Inflammatory macrophage treated with lipopolysaccharide for 1 hour (primary cell): Measurements from ENCODE around the gene C20orf96.
"Not testable (repeated sequence)": the region's sequence is repeated elsewhere in the genome, so short reads cannot be mapped to it uniquely, and the experiment has no call there.

Experiments used
- DNase-seq, 2 donors: peaks; one replicate each; pipeline ENCODE4 v3.0.0-alpha.2; 2020 to 2022

C20orf96 gene

GRCh38 chr20:278181-278580 is 12.4 kb downstream of the C20orf96 start:
- DNase-seq: no peak

DNA sequence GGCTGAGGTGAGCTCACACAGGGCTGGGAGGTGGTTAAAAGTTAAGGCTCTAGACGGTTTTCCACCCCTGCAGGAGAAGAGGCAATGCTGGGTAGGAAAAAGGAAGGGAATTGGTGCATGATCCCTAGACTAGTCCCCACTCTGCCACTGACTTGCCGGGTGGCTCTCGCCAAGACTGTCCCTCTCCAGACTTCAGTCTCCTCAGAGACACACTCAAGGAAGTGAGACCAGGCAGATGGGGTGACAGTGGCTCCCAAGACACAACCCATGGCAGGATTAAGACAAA is 13.1 kb downstream of the C20orf96 start:
- DNase-seq: no peak

DNA sequence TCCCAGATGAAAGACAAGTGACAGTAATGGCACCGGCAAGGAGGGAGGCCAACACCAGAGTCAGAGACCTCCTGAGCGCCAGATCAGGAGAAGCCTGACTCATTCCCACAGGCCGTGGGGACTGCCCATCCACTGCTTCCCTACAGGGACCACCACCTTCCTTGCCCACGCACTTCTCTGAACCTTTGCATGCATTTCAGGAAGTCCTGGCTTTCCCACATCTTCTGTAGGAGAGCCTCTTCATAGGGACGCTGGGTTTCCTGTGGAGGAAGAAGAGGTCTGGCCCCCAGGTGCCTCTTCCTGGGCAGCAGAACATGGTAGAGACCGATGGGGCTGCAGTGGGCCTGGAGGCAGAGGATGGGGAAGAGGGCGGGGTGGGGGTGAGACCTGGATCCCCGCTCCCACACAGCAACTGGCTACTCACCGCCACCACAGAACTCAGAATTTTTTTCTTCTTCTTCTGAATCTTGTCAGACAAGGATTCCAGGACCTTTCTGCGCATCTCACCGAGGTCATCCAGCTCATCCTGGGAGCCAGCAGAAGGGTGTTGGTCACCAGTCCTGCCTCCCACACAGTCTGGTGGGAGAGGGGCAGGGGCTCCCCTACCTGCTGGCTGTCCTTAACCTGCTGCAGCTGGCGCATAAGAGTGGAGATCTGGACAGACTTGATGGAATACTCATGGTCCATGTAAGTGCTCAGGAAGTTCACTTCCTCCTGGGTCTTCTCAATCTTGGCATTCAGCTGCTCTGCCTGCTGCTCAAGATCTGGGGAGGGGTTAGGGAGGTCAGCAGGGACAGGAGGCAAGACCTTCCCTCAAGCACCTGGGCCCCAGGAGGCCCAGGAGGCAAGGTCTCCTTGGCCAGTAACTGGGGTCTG is 13.7 kb downstream of the C20orf96 start:
- DNase-seq: no peak

DNA sequence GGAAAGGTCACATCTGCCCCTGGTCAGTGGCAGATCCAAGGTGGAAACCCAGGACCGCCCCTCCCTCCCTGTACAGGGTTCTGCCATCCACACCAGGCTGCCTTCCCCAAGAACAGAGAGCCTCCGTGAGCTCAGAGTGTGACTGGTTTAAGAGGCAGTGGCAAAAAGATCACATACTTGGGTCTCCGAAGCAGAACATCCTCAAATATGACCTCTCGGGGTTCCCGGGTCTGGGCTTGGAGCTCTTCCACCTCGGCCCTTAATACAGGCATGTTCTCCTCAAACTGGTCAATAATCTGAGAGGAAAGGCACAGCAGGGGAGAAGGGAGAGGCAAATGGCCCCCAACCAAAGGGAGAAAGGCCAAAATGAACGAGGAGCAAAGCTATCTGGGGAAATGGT is 14.8 kb downstream of the C20orf96 start:
- no peak for DNase-seq

GRCh38 chr20:273884-274283 is 16.7 kb downstream of the C20orf96 start:
- no peak for DNase-seq

GRCh38 chr20:272718-273117 is 17.8 kb downstream of the C20orf96 start:
- no peak for DNase-seq

DNA sequence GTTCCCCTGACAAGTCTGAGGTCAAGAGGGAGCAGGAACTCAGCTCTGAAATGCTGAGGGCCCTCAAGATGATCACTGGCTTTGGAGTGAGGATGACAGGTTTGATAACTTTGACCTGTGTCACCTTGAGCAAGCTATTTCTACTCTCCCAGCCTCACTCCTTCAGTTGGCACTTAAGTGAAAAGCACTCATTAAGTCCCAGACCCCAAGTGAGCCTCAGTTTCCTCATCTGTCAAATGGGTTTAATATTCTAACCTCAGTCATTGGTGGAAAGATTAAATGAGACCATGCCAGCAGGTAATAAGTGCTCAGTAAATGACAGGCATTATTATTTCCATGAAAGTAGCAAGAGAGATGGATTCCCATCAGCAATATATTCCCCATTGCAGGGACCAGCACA is 19.0 kb downstream of the C20orf96 start:
- DNase-seq: no peak

DNA sequence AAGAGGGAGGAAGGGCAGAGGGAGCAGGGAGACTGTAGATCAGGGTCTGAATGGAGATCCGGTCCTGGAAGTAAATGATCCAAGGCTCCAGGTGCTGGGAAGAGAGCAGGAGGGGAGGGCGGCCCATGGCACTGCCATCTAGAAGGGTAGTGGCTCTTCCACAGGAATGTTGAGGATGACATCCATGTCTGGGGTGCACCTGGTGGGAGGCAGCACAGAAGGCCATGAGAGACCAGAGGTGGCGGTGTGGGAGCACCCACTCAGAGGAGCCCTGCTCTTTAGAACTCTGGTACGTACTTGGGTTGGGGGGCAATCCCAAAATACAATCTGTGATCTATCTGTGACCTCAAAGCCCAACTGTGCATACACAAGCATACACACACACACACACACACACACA is 19.5 kb downstream of the C20orf96 start:
- DNase-seq: no peak

- DNase-seq: no peak
Observed at GRCh38 chr20:270517-270916, 20.0 kb downstream of the C20orf96 start.

DNA sequence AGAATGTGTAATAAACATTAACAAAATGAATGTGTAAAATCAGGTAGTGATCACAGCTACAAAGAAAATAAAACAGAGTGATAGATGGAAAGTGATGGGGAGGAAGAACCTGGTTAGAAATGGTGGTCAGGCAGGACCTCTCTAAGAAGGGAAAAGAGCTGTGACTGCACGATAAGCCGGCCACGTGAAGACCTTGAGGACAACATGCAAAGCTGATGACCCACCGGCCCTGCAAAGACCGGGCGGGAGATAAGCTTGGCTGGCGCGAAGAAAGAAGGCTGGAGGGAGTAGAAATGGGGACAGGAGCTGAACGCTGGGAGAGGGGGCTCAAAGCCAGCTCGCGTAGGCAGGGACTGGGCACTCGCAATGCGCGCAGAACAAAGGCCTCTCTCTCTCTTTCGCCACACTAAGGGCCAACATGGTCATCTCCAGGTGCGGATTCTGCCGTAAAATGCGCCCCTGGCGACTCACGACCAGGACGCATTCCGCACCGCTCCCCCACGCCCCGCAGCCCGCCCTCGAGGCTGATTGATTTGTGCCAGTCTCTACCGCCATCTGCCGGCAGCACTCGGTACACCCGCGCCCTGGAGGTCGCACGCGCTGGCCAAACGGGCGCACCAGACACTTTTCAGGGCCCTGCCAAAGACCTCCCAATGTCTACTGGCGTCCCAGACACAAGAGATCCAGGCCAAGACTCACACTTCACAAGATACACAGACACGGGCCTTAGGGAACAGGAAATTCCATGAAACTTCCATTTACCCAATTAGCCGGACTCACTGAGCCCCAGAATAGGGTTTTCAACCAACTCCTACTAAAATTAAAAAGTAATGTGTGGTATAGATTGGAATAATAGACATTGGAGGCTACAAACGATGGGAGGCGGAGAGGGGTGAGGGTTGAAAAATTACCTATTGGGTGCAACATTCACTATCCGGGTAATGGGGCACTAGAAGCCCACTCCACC is 23.7 kb downstream of the C20orf96 start:
- DNase-seq: peak; percentile 35 to 89

- DNase-seq: no peak
Observed at GRCh38 chr20:263701-264100, 26.8 kb downstream of the C20orf96 start.

DNA sequence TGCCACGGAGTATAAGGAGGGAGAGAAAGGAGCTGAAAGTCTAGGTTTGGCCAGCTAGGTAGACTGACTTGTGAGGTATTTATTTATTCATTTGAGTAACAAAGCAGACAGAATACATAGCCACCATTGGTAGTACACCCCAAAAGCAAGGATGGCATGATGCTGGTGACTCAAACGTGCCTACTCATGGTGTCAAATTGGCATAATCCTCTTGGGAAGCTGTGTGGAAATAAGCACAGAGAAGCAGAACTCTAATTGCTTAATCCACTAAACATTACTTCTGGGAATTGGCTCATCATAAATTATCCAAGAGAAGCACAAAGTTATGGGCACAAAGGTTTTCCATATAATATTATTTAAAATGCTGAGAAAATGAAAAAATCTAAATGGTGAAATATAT is 30.6 kb downstream of the C20orf96 start:
- peak; percentile 62 to 83 for DNase-seq

- DNase-seq: no peak
Observed at GRCh38 chr20:258963-259362, 31.6 kb downstream of the C20orf96 start.

GRCh38 chr20:258269-258858 is 32.2 kb downstream of the C20orf96 start:
- DNase-seq: no peak

GRCh38 chr20:257419-257818 is 33.1 kb downstream of the C20orf96 start, which contains the start of gene DEFB132:
DEFB132 (plus strand) TSS chr20:257724; CDS start chr20:257779, 55 bp downstream.
- no peak for DNase-seq

- DNase-seq: not testable (repeated sequence)
Observed at GRCh38 chr20:253447-253846, 37.1 kb downstream of the C20orf96 start.

GRCh38 chr20:252801-253200 is 37.7 kb downstream of the C20orf96 start:
- DNase-seq: no peak

DNA sequence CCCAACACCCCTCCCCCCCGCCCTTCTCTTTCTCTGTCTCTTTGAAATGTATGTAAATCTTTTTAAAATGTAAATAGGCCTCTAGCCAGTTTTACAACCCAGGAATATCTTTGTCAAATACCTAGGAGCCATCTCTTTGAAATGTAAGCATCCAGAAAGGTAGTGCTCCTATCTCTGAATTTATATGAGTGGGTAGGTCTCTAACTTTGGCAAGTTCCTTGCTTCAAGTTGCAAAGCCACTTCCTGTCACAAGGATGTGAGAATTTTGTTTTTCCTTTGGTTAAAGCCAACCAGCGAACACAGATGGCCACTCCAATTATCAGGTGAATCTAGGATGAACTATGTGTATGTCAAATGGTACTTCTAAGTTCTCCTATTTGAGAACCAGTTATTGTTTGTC is 39.2 kb downstream of the C20orf96 start:
- no peak for DNase-seq

DNA sequence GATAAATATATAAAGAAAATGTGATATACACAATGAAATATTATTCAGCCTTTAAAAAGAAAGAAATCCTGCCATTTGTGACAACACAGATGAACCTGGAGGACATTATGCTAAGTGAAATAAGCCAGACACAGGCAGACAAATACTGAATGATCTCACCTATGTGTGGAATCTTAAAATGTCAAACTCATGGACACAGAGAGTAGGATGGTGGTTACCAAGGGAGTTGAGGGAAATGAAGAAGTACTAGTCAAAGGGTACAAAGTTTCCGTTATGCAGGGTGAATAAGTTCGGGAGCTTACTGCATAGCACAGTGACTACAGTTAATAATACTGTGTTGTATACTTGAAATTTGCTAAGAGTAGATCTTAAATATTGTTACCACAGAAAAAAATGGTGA is 47.6 kb downstream of the C20orf96 start:
- DNase-seq: no peak

- DNase-seq: peak; percentile 75 to 76
Observed at GRCh38 chr20:237929-238328, 52.6 kb downstream of the C20orf96 start.

GRCh38 chr20:237489-237888 is 53.1 kb downstream of the C20orf96 start:
- peak; percentile 91 to 95 for DNase-seq

GRCh38 chr20:235891-236290 is 54.7 kb downstream of the C20orf96 start:
- DNase-seq: peak; percentile 7 to 22

- DNase-seq: peak; percentile 18 to 47
Observed at GRCh38 chr20:227439-228105, 63.0 kb downstream of the C20orf96 start.
